Stomach (tissue), 4 donors: ENCODE data around the gene NFATC1.
A peak's percentile ranks its signal among the peaks of the same experiment; 100 is the strongest.

Experiments used
- POLR2A ChIP-seq, 4 donors: fragments of 450-650 bp; IDR thresholded peaks; one replicate each; pipeline ENCODE4 v1.6.1; 2016; ENCODE audit warnings: antibody characterized with exemption in 4 of 4, control low read depth in 2 of 4, mild to moderate bottlenecking in 1 of 4, moderate library complexity in 1 of 4
- POLR2AphosphoS5 ChIP-seq, 3 donors: sonication (generic); formaldehyde crosslinking; IDR thresholded peaks; one replicate each; pipeline ENCODE4 v1.6.1; 2016; ENCODE audit warnings: antibody characterized with exemption in 3 of 3

GRCh38 chr18:79528846-79529245 lies 133.1 kb downstream of the NFATC1 start:
- peak in 1 of 3 donors; percentile 36 for TF ChIP-seq POLR2AphosphoS5 (IDR thresholded peaks at IDR 0.05)
- no peak for TF ChIP-seq POLR2A (IDR thresholded peaks at IDR 0.05)
